Activated T-helper 9 cell treated with anti-CD3 and anti-CD28 coated beads, Interleukin-2, amount 50 U/mL, for 16 hours (primary cell): Measurements from ENCODE around the gene CLDN7.
A peak's percentile ranks its signal among the peaks of the same experiment; 100 is the strongest.

Experiments
- DNase-seq: peaks from one replicate; pipeline ENCODE4 v3.0.0-alpha.2; 2020; ENCODE audit warnings: low read depth

Gene CLDN7

GRCh38 chr17:7262192-7262934, at the start of gene CLDN7:
Gene CLDN7, minus strand, starts transcription at chr17:7262478. Its CDS starts 435 bp downstream, at chr17:7262043.
- no peak for DNase-seq

- DNase-seq = no peak
These were observed 48.9 kb upstream of the CLDN7 start for GRCh38 chr17:7311110-7311705.

GRCh38 chr17:7309628-7310027, 47.4 kb upstream of the CLDN7 start:
- no peak for DNase-seq

- DNase-seq = peak; percentile 79
These were observed 46.6 kb upstream of the CLDN7 start for GRCh38 chr17:7308625-7309433.

GRCh38 chr17:7307686-7308624, 45.7 kb upstream of the CLDN7 start:
- peak; percentile 46 for DNase-seq

GRCh38 chr17:7306911-7307685, 44.8 kb upstream of the CLDN7 start, which contains the start of gene EIF5A:
Gene EIF5A, plus strand, starts transcription at chr17:7307628. Its CDS starts 2,008 bp downstream, at chr17:7309636.
- peak; percentile 100 for DNase-seq

GRCh38 chr17:7304179-7304578, 41.9 kb upstream of the CLDN7 start:
- DNase-seq = no peak

GRCh38 chr17:7296189-7296861, 34.0 kb upstream of the CLDN7 start:
- peak; percentile 63 for DNase-seq

GRCh38 chr17:7295230-7296180, 33.2 kb upstream of the CLDN7 start:
- no peak for DNase-seq

GRCh38 chr17:7294614-7295153, 32.4 kb upstream of the CLDN7 start, which contains the start of gene YBX2:
Gene YBX2, minus strand, starts transcription at chr17:7294639. Its CDS starts 139 bp downstream, at chr17:7294500.
- peak; percentile 61 for DNase-seq

- no peak for DNase-seq
These were observed 31.7 kb upstream of the CLDN7 start for GRCh38 chr17:7293816-7294613.

- DNase-seq = no peak
These were observed 30.9 kb upstream of the CLDN7 start for GRCh38 chr17:7293159-7293558.

GRCh38 chr17:7292729-7293128, 30.5 kb upstream of the CLDN7 start:
- no peak for DNase-seq

- DNase-seq = no peak
These were observed 29.9 kb upstream of the CLDN7 start for GRCh38 chr17:7292194-7292593.

- no peak for DNase-seq
These were observed 28.4 kb upstream of the CLDN7 start for GRCh38 chr17:7290685-7291084.

GRCh38 chr17:7290166-7290565, 27.9 kb upstream of the CLDN7 start:
- no peak for DNase-seq

GRCh38 chr17:7289256-7290032, 27.2 kb upstream of the CLDN7 start:
- DNase-seq = no peak
